ENCODE measurements around the gene COL9A3.

The COL9A3 gene

DNA sequence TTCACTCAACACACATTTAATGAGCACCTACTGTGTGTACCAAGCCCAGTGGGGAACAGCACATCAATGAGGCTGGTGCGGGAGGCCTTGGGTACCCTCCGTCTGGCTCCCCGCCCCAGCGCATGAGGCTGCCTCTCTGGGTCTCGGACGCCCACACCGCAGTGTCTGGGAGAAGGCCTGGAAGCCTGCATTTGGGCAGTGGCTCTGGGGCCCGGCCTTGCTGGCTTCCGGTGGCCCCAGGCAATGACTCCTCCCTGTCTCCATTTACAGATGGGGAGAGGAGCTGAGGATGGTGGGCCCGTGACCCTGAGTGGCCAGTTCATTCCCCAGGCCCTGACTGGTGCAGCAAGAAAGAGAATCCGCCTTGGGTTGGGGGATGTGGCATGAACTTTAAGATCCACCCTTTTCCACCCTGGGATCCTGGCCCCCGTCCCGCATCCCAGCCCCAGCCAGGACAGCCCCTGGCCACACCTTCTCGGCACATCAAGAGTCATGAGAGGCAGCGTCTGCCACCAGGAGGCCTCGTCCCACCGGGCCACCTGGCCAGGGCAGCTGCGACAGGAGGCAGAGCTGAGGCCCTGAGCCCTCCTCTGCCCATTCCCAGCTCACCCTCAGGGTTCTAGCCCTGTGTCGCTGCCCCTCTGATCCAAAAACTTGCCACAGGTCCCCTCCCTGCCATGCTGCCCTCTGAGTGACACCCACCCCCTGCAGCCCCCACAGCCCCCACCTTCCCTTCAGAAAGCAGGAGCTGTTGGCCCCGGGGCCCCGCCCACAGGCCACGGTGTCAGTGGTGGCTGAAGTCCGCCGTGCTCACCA lies 38.0 kb upstream of the COL9A3 start:
- DNase-seq, result no peak

DNA sequence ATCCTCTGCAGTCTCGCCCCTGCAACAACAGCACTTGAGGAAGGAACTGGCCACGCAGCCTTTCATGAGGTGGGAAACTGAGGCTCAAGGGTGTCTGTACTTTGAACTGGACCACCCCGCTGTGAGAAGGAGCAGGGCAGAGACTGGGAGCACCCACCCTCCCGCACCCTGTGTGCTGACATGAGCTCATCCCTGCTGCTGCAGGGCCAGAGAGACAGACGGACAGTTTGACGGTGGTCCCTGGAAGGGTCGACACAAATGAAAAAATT lies 37.5 kb upstream of the COL9A3 start:
- DNase-seq, result no peak

DNA sequence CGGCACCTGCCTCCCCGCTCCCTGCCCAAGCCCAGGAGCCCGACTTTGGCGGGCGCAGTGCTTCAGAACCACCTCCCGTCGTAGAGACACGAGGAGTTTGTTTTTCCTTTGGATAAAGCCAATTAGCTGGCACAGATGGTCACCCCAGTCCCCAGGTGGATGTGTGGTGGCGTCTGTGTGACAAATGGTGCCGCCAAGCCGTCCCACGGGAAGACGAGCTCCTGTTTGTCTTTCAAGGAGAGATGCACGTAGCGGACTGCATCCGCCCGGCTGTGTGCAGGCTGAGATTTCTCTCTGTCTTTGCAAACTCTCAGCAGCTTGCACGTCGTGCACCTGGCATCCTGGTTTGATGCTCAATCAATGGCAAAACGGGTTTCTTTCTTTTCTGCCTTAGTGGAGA lies 36.6 kb upstream of the COL9A3 start:
- DNase-seq, result peak; percentile 57

DNA sequence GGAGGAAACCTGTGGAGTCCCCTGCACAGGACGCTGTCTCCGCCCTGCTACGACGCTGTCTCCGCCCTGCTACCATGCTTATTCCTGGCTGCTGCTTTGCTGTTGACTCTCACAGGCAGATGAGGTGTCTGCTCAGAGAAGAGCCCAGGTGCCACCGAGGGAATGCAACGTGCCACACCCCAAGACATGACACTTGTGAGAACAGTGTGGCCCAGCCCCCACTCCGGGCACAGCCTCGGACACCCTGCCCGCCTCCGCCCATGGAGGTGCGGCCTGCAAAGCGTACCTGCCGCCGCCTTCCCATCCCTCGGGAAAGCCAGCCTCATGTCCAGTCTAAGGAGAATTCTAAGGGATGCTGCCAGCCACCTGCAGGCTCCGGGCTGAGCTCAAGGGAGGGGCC lies 36.2 kb upstream of the COL9A3 start:
- no peak for DNase-seq

DNA sequence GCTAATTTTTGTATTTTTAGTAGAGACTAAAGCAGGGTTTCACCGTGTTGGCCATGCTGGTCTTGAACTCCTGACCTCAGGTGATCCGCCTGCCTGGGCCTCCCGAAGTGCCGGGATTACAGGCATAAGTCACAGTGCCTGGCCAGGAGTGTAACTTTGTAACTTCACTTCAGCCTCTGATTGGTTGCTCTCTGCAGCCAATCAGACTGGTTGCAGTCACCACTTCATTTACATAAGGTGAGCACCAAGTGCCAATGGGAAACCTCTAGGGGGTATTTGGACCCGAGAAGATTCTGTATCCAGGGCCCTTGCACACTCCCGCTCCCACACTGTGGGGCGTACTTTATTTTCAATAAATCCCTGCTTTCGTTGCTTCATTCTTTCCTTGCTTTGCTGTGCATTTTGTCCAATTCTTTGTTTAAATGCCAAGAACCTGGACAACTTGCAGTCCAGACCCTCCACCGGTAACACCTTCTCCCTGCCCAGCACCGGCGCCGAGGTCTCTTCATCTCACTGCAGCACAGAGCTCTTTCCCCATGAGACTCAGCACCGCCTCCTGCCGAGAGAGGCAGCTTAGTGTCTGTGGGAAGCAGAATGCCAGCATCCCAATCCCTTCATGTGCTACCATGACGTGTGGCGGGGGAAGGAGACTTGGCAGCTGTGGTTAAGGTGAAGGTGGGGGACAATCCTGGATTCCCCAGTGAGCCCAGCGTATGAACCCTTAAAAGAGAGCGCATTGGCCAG lies 34.5 kb upstream of the COL9A3 start:
- DNase-seq, result no peak

DNA sequence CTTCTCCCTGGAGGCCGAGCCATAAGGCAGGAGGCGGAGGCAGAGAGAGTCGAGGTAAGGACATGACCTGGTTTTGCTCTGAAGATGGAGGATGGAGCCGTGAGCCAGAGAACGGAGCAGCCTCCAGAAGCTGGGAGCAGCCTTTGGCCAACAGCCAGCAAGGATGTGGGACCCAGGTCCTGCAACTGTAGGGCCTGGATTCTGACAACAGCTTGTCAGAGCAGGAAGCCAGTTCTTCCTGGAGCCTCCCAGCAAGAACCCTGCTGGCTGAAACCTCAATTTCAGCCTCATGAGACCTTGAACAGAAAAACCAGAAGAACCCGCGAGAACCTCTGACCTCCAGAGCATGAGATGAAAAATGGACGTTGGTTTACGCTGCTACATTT lies 34.0 kb upstream of the COL9A3 start:
- DNase-seq, result no peak

DNA sequence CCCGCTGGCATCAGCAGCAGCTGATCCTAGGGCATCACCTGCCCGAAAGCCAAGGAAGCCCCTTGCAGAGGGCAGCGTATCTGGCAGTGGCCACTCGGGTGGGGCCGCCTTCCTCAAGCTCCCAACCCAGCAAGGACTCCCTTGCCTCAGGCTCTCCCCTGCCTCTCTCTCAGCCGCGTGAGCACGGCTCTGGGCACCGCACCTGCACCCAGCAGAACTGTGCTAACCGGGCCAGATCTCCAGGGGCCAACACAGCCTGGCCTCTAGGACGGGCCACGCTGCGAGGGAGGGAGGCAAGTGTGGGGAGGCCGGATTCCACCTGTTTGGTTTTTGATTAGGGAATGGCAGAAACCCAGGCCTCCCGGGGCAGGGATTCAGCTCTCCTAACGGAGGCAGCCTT lies 32.4 kb upstream of the COL9A3 start:
- DNase-seq, result no peak

DNA sequence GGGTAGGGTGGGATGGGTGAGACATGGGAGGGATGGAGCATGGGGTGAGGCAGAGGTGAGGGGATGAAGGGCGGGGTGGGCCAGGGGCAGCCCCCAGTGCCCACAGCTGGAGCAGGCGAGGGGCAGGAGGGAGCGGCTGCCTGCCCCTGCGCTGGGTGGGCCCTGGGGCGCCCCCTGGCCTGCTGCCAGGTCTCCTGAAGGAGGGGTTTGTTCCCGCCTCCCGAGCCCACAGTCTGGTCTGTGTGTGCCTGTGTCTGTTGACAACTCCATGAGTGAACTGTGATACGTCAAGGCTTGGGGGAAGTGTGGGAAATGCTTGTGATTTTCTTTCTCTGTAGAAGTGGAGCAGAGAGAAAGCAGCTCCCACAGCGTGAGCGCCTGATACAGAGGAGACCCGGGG lies 31.5 kb upstream of the COL9A3 start:
- no peak for DNase-seq

DNA sequence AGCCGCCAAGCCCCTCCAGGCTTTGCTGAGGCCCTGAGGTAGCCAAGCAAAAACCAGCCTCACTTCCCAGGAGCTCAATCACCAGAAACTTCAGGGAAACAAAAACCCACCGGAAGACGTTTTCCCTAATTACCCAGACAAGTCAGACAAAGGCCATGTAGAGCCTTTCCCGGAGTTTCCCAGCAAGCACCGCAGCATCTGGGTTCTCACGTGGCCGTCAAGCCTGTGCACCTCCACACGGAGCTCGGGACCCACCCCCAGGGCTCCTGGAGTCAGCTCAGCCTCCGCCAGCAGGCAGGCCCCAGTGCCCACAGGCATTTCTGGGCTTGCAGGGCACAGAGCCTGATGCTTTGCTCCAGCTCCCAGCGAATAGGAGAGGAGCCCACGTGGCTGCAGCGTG lies 30.7 kb upstream of the COL9A3 start:
- peak; percentile 74 for DNase-seq

DNA sequence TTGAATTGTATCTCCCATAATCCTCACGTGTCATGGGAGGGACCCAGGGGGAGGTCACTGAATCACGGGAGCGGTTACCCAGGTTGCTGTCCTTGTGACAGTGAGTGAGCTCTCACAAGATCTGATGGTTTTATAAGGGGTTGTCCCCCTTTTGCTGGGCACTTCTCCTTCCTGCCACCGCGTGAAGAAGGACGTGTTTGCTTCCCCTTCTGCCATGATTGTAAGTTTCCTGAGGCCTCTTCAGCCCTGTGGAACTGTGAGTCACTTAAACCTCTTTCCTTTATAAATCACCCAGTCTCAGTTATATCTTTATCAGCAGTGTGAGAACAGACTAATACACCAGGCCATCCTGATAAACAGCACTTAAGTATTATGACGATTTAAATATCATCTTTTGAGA lies 29.5 kb upstream of the COL9A3 start:
- no peak for DNase-seq

DNA sequence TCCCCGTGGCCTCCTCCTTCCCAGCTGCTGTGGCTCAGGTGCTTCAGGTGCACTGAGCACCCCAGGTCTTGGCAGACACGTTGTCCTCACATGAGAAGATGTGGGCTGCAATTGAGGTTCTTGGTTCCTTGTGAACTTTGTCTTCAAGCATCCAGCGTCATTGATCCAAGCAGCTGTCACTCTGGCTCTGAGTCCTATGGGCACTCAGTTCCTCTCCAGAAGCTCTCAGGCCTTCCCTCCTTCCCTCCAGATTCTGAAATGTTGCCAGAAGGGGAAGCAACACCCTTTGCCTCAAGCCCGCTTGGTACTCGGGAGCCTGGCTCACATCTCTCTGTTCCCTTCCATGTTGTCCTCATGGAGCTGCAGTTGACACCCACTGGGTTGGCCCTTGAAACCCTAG lies 29.0 kb upstream of the COL9A3 start:
- no peak for DNase-seq

DNA sequence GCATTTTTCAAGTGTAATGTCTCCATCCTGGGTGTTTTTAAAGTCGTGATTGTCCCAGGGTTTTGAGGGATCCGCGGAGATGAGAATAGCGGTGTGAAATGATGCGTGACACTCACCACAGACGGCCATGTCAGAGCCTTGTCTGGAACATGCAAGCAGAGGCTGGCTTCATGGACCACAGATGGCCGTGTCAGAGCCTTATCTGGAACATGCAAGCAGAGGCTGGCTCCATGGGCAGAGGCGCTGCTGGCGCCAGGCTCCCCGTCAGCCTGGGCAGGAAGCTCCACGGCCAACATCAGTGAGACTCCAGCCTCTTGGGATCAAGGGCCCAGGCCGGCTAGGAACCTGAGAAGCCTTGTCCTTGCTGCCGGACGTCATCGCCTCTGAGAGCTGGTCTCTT lies 28.2 kb upstream of the COL9A3 start:
- no peak for DNase-seq

DNA sequence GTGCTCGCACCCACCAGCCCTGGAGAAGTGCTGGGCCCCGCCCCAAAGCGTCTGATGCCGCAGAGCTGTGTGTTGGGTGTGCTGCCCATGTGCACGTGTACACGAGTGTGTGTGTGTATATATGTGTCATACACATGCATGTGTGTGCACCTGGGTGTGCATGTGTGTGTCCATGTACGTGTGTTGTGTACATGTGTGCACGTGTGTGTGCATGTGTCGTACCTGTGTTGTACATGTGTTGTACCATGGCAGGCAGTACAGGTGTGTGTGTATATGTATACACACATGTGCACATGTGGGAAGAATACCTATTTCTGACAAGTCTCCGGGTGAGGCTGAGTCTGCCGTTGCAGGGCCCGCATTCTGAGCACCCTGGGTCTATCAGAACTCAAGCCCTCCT lies 26.8 kb upstream of the COL9A3 start:
- DNase-seq, result no peak

DNA sequence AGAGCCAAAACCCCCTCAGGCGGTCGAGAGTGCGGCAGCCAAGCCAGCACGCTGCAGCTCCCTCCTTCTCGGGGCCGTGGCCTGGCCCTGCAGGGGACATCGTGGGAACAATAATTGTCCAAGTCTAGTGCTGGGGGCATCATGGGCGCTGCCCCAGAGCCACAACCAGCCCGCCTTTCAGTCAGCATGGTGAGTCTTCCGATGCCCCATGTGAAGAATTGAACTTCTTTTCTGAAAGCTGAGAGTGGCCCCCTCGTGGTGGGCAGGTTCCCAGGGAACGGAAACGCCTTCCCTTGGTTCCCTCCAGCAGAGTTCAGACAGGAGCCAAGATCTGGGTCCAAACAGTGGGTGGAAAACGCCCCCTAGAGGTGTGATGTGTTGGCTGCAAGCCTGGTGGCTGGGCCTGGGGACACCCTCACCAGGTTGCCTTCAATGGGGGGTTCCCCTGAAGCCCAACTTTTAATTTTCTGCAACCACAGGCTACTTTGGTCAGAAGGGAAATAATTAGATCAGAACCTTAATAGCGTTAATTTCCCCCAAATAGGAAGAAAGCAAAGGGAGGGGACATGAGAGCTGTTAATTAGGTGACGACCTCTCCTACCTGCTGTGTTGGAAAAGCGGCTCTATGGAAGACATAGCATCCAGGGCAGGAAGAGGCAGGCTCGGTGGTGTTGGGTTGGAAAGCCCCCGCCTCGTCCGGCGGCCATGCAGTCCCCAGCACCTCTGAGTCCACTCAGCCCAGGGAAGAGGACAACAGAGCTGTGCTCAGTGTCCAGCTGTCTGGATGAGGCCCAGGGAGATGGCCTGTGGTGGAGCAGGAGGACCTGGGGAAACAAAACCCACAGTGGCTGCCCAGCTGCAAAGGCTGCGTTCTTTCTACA lies 25.3 kb upstream of the COL9A3 start:
- DNase-seq, result peak; percentile 92

DNA sequence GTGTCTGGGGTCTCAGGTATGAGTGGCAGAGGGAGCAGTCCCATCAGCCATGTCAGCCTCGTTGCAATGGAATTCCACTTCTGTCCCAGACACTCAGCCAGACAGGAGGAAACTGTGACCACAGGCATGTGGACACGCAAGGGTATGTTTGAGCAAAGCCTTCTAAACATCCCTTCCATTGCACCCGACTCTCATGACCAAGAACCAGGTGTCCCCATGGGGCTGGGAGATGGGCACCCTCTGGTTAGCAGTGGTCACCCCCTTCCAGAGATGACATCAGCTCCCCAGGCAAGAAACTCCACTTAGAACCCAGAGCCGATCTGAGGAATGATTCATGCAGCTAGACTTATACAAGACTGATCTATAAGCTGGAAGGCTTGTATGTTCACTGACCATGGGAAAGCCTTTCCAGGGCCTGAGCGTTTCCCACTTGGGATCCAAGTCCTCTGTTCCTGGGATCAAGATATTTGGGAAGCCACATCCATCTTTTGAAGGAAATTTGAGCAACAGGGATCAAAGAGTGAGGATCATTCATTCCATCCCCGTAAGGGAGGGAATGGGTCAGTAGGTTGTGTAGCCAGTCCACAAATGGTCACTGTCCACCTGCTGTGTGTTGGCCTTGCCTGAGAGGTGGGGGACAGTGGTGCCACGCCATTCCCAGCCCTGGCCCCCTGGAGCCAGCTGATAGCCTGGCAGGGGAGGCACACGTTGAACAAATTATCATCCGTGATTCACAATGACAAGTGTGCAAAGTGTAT lies 24.5 kb upstream of the COL9A3 start:
- DNase-seq, result no peak

DNA sequence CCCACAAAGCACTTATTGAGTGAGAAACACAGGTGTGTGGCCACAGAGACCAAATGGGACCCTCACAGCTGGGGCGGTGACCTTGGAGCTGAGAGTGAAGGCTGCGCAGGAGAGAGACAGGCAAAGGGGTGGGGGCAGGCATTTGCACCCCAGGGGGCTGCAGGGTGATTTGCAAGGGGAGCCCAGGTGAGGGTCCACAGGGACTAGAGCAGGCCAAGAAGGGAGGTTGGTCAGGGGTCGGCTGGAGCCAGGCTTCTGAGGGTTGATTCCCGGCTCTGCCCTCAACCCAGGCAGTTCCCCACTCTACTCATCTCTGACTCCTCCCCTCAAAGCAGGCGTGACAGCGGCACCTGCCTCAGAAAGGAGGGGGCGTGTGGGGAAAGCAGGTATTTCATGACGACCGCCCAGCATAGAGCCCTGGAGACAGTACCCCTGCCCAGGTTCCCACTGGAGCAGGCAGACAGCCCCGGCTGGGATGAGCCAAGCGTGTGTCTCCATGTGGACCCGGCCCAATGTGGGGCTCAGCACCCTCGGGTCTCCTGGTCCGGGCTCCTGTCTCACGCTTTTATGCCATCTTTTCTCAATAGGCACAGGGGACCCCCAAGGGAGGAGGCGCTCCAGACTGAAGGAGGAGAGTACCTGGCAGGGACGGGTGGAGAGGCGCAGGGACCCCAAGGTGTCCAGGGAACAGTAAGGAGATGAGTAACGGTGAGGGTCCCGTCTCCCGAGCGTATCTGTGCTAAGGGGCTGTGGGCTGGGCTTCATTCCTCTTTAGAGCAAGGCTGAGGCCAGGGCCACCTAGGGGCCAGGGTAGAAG lies 23.7 kb upstream of the COL9A3 start:
- no peak for DNase-seq

DNA sequence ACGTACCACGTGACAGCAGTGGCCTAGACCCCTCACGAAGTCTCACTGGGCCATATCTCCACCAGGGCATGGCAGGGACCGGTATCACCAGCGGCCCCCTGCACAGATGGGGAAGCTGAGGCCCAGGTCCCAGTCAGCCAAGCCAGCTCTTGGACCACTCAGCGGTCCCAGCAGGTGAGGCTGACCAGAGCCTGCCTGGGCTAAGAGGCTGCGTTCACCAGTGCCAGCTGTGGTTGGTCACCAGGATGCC lies 23.2 kb upstream of the COL9A3 start:
- no peak for DNase-seq

DNA sequence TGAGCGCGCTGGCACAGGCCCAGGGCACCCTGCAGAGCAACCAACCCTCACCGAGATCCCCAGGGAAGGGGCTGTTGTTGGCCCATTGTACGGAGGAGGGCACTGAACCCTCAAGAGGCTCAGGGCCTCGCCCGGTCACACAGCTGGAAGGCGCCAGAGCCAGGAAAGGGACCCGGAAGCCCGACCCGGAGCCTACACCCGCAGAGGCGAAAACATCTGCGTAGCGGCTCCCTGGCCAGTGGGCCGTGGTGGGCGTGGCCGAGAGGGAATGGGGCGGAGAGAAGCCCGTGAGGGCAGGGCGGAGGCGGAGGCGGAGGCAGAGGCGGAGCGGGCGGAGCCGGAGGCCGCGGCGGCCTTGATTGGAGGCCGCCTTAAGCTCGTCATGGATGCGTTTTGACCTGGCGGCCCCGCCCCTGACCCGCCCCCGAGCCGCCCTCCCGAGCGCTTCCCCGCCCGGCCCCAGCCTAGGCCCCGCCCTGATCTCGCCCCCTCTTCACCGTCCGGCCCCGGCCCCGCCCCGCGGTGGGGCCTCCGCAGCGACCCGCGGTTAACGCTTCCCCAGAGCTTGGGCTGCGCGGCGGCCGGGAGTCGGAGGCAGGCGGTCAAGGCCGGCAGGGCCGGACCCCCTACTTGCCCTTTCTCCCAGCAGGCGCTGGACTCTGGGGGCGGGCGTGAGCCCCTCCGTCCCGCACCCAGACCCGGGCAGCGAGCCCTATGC lies 22.7 kb upstream of the COL9A3 start:
- peak; percentile 97 for DNase-seq

DNA sequence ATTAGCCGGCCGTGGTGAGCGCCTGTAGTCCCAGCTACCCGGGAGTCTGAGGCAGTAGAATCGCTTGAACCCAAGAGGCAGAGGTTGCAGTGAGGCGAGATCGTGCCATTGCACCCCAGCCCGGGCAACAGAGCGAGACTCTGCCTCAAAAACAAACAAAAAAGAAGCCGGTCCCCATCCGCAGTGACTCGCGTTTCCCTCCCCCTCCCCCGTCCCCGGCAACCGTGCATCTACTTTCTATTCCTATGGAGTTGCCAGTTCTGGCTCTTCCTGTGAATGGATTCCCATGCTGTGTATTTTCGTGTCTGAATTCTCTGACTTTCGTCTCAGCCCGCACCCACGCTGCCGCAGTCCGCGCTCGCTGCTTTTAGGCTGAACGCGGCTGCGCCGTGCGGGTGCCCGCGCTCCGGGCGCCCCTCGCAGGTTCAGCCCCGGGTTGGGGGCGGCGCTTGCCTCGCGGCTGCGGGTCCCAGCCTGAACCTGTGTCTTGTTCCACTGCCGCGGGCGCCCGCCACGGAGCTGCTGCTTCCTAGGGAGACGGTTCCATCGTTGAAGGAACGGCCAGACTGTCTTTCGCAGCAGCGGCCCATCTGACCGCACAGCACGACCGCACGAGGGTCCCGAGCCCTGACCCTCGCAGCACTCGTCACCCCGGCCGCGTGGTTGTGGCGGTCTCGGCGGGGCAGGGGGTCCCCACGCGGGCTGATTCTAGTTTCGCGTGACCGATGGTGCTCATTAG lies 21.7 kb upstream of the COL9A3 start:
- peak; percentile 88 for DNase-seq

DNA sequence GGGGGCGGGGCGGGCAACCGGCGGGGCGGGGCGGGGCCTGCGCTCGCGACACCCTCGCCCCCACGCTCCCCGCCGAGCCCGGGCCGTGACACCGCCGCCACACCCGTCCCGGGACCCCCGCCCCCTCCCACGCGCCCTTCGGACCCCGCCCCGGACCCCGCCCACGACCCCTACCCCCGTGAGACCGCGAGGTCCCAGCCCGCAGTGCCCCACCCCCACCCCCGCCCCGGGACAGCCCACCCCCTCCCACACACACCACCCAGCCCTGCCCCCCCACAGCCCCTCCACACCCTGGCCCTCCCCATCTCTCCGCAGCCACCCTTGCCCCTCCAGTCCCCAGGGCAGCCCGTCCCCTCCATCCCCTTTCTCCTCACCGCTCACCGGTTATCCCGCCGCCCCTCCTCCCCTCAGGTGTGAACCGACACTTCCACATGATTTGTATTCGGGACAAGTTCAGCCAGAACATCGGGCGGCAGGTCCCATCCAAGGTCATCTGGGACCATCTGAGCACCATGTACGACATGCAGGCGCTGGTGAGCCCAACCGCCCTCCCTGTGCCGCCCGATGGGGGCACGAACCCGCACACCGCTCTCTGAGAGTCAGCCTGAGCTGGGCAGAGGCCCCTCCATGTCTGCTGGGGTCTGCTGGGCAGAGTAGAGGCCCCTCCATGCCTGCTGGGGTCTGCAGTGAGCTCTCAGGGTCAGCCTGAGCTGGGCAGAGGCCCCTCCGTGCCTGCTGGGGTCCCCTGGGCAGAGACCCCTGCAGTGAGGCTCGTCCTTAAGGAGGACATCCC lies 20.0 kb upstream of the COL9A3 start:
- DNase-seq, result peak; percentile 21
